ENCODE results near the gene ATP8A1. TPM values are rescaled to one million over a fixed set of nuclear protein-coding genes. Genes with fewer than 3 reads are reported as not detected.

ATP8A1 gene
- total and polyA plus RNA-seq, 2 of the 8 experiments (the other 6 are each of a cell fraction or from before 2014, with no cell fraction given), result 3.7 to 14.9 TPM

DNA sequence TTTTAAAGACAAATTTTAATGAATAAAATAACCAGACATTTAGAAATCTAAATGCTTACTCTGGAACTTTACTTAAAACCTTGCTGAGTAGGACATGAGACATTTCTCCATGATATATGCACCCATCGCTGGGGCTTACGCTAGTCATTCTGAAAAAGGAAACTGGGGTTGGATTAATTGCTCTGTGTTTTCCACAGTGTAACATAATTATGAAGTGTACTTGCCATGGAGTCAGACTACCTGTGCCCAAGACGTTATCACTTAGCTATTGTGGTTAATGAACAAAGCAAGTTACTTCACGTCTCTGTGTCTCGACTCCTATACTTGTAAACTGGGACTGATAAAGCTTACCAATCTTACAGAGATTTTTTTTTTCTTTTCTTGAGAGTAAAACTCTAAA lies 211.9 kb downstream of the ATP8A1 start (continued):
- no peak for TF ChIP-seq TAF1 (IDR thresholded peaks at IDR 0.05; ENCODE audit: low read depth, low read length)
- no peak for TF ChIP-seq SUZ12 (IDR thresholded peaks at IDR 0.05; ENCODE audit: low read length)
